Mesodermal cell (in vitro differentiated cells): ENCODE results near the gene STRADA.
A peak's percentile ranks its signal among the peaks of the same experiment; 100 is the strongest.

Experiments
- H3K27ac ChIP-seq: 2 replicates; pipeline ENCODE4 v1.7.0; 2013; ENCODE audit warnings: mild to moderate bottlenecking, low read depth, low read length, moderate library complexity; ENCODE audit not compliant: severe bottlenecking
- H3K36me3 ChIP-seq: 2 replicates; pipeline ENCODE4 v1.7.1; 2013; ENCODE audit warnings: mild to moderate bottlenecking, low read length, moderate library complexity; ENCODE audit not compliant: control insufficient read depth, insufficient read depth
- H3K4me1 ChIP-seq: one replicate; pipeline ENCODE4 v1.7.1; 2013; ENCODE audit warnings: mild to moderate bottlenecking, low read length; ENCODE audit not compliant: insufficient read depth, control insufficient read depth, poor library complexity, severe bottlenecking
- H3K4me3 ChIP-seq: 2 replicates; pipeline ENCODE4 v1.7.0; 2013; ENCODE audit warnings: low read length, control low read depth, mild to moderate bottlenecking; ENCODE audit not compliant: insufficient read depth, poor library complexity, severe bottlenecking; ENCODE audit errors: extremely low read depth
- H3K9me3 ChIP-seq: 2 replicates; pipeline ENCODE4 v1.7.1; 2013; ENCODE audit warnings: mild to moderate bottlenecking, low read length, moderate library complexity; ENCODE audit not compliant: control insufficient read depth
- WGBS, 2 experiments: methylation state at CpG; one replicate each; pipeline ENCODE4 v1.1.5; 2013; ENCODE audit warnings: missing lambda C conversion rate in 2 of 2; ENCODE audit not compliant: insufficient coverage in 2 of 2; 5-methylcytosine and 5-hydroxymethylcytosine counted together

STRADA gene

DNA sequence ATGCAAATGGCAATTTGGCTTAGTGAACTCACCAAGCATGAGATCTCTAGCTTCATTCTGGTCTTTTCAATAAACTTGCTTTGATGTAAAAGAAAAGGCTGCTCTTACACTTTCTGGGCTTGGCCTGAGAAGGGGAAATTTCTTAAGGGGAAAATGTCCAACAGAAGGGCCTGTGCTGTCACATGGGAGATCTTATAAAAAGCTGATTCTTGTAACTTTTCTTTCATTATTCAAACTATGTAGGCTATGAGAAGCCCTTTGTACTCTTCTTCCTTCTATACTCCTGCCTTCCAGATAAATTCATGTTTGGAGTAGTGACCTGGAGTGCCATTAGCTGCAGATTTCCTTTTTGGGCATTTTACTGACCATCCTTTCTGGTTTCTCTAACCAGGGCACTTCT is 58.6 kb downstream of the STRADA start:
- peaks cover 82% of the 10 kb centered on the region for H3K36me3 ChIP-seq
- no peaks in the 10 kb centered on the region for H3K9me3 ChIP-seq
- H3K27ac ChIP-seq = no peak overlapping the region
- no peaks in the 10 kb centered on the region for H3K4me1 ChIP-seq
- H3K4me3 ChIP-seq = no peak overlapping the region

DNA sequence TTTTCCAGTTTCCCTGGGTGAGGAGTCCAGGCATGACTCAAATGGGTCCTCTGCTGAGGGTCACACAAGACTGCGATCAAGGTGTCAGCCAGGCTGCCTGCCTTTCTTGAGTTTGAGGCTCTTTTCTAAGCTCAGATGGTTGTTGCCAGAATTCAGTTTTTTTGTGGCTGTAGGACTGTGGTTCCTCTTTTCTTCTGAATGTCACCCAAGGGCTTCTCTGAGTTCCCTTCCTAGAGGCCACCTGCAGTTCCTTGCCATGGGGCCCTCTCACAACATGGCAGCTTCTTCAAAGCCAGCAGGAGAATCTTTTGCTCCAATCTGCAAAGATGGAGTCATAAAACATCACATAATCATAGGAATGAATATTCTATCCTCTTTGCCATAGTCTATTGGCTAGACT is 59.2 kb downstream of the STRADA start:
- Histone ChIP-seq H3K36me3 (peaks cover 82% of the 10 kb centered on the region), H3K4me3 (no peak overlapping the region), H3K4me1 (no peaks in the 10 kb centered on the region), H3K9me3 (no peaks in the 10 kb centered on the region), H3K27ac (no peak overlapping the region)
- 100% methylated on average over 1 of the region's 1 CpG for WGBS, 2 experiments

DNA sequence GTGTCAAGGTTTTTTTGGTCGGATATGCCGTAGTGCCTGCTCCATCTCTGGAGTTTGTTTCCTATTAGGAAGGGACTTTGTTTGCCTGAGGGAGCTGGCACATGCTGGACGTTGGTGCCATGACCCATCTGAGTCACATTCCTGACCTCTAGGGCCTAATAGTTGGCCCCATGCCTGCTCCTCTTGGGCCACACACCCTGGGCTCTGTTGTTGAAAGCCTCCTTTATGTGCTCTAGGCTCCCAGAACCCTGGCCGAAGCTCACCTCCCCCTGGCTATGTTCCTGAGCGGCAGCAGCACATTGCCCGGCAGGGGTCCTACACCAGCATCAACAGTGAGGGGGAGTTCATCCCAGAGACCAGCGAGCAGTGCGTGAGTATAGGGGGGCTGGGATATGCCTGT is 60.1 kb downstream of the STRADA start:
- H3K27ac ChIP-seq = no peak overlapping the region
- no peak overlapping the region for H3K4me3 ChIP-seq
- 85 to 93% methylated on average over 7 to 8 of the region's 8 CpGs for WGBS, 2 experiments
- peaks cover 85% of the 10 kb centered on the region for H3K36me3 ChIP-seq
- H3K4me1 ChIP-seq = no peaks in the 10 kb centered on the region
- H3K9me3 ChIP-seq = no peaks in the 10 kb centered on the region

DNA sequence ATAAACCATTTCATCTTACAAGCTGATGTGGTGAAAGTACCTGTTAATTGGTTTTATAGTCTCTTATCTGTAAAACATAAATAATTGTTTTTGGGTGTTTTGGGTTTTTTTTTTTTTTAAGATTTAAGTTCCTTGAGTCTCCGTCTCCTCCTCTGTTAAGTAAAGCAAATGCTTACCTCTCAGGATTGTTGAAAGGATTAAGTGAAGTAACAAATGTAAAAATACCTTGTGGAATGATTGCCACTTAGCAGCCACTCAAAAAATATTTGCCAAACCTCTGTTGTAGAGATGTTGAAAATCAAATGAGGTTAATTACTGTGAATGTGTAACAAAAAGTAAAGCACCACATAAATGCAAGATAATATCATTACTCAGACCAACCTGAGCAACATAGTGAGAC is 60.9 kb downstream of the STRADA start:
- H3K27ac ChIP-seq = no peak overlapping the region
- H3K9me3 ChIP-seq = no peaks in the 10 kb centered on the region
- no peak overlapping the region for H3K4me3 ChIP-seq
- H3K36me3 ChIP-seq = peaks cover 80% of the 10 kb centered on the region
- peaks cover 5% of the 10 kb centered on the region for H3K4me1 ChIP-seq
- no CpG with 5 or more reads among the region's 1 CpG for WGBS, 2 experiments

DNA sequence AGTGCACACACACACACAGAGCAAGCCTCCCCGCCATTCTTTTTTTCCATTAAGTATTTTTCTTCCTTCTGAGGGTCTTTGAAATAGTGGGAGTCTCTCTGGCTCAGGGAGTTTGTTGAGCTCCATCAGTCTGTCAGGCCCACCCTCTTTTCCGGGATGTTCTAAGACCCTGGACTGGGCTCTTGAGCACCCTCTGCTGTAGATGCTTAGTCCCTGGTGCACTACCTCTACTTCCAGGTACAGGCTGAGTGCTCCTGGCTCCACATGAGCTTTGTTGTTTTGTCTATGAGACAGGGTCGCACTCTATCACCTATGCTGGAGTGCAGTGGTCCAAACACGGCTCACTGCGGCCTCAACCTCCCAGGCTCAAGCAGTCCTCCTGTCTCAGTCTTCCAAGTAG is 62.4 kb downstream of the STRADA start:
- Histone ChIP-seq H3K9me3 (no peaks in the 10 kb centered on the region), H3K27ac (no peak overlapping the region), H3K4me3 (no peak overlapping the region), H3K4me1 (peaks cover 13% of the 10 kb centered on the region), H3K36me3 (peaks cover 70% of the 10 kb centered on the region)
- WGBS, 2 experiments = 95 to 96% methylated on average over 4 of the region's 5 CpGs

DNA sequence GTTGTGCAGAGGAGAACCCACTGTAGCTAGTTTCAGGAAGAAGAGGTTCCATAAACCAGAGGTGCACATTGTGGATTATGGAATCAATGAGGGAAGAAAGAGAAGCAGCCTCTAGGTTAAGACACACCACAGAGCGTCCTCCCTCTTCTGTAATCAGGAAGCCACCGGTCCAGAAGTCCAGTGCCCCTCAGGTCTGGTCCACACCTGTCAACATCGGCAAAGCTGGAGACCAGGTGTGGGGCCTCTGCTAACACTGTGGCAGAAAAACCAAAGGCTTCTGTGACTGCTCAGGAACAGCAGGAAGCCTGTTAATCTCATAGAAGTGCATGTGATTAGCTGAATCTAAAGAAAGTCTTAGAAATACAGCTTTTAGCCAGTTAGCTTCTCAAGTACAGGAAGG is 65.0 kb downstream of the STRADA start:
- H3K4me3 ChIP-seq = no peak overlapping the region
- peaks cover 13% of the 10 kb centered on the region for H3K4me1 ChIP-seq
- WGBS, 2 experiments = 88 to 96% methylated on average over 3 of the region's 3 CpGs
- H3K36me3 ChIP-seq = peaks cover 52% of the 10 kb centered on the region
- no peaks in the 10 kb centered on the region for H3K9me3 ChIP-seq
- no peak overlapping the region for H3K27ac ChIP-seq

DNA sequence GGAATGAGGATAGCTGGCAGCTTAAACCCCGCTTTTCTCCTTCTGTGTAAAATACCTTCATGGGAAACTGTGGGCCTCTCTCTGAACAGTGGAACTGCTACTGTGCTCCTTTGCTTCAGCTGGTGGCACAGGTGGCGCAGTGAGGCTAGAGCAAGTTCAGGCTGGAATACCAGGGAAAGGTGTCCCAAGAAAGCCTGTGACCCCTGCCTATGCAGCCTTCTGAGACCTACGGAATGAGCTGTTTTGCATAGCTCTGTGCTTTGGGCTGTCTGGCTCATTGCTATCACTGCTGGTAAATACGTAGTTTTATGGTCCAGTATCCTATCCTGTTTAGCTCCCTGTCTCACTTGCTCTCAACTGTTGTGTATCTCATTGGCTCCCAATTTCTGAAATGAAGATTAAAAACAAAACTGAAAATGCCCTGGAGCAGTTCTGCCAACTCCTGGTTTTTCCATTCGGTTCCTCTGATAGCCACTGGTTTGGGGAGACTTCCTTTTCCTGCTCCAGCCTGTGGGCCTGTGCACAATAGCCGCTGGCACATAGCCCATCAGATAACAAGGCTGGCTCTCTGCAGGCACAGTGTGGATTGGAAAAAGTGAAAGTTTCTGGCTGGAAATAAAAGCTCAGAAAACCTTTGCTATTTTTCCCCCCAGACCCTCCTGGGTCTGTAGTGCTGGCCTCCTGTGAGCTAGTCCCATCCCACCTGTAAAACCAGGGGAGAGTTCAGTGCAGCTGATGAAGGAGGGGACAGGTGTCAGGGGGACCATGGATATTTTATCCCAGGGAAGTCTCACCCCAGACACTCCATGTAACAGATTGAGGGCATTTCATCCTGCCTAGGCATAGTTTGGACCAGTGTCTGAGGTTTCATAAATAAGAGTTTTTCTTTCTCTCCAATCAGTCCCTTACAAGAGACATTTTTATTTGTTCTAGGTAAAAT is 65.7 kb downstream of the STRADA start:
- peaks cover 46% of the 10 kb centered on the region for H3K36me3 ChIP-seq
- no peaks in the 10 kb centered on the region for H3K9me3 ChIP-seq
- peaks cover 13% of the 10 kb centered on the region for H3K4me1 ChIP-seq
- peak overlapping the region; percentile 68 for H3K27ac ChIP-seq
- no peak overlapping the region for H3K4me3 ChIP-seq
- WGBS, 2 experiments = 79 to 81% methylated on average over 5 of the region's 6 CpGs

DNA sequence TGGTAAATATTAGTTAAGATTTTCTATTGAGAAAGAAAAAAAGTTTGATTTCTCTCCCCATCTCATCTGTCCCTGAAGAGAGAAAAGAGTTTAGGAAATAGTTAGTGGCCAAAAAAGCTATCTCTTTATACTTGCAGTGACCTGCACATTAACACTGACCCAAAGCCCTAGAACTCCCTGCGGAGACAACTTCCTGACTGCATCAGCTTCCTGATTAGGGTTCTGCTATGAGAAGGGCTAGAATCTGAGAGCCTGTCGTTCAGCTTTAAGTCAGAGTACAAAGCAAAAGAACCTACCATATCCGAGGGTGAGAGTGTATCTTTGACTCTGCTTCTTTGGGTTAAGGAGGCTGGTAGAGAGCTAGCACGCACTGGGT is 66.4 kb downstream of the STRADA start:
- Histone ChIP-seq H3K4me1 (peaks cover 13% of the 10 kb centered on the region), H3K9me3 (no peaks in the 10 kb centered on the region), H3K27ac (peak overlapping the region; percentile 68), H3K36me3 (peaks cover 50% of the 10 kb centered on the region), H3K4me3 (no peak overlapping the region)
- WGBS, 2 experiments = 62 to 63% methylated on average over 1 to 2 of the region's 4 CpGs

DNA sequence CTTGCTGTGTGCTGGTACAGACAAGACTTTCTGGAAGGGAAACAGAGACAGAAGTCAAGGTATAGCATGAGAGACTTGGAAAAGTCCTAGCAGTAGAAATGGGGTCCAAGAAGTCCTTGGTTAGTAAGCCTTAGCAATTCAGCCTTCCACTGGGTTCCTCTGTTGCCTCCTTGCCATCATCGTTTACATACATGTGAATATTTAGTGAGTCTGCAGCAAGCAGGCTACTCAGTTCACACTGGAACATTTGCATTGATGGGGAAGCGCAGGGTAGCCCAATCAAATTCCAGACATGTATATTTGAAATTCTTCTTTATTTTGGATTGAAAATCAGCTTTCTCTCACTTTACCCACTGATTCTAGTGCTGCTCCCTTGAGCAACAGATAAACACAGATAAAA is 68.7 kb downstream of the STRADA start:
- Histone ChIP-seq H3K36me3 (peaks cover 51% of the 10 kb centered on the region), H3K27ac (no peak overlapping the region), H3K4me1 (peaks cover 13% of the 10 kb centered on the region), H3K4me3 (no peak overlapping the region), H3K9me3 (no peaks in the 10 kb centered on the region)
- no CpG with 5 or more reads among the region's 2 CpGs for WGBS, 2 experiments

DNA sequence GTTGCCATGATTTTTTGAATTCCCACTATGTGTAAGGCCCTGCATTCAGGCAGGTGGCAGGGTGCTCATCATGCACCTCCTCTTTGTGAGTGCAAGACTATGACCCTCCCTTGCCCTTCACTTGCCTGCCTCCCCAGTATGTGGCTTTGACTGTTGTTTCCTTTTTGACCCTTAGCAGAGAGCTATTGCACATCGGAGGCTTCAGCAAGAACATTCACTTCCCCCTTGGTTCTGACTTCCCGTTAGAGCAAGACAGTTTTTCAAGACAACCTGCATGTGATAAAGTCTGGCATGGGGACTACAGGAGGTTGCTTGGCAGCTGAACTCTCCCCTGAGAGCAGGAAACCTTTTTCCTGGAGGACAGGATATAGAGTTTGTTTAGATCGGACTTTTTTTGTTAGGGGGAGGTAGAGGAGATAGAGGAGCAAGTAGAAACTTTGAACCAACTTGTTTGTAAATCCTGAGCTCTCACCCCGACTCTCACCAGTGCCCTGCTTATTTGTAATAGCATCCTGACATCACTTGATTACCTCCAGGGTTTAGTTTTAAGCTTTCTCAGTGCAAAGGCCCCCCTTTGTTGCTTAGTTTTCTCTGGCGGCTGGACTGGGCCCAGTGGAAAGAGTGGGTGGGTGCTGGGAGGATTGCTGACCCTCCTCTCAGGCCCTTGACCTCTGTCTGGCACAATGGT is 75.9 kb downstream of the STRADA start:
- 91 to 100% methylated on average over 1 to 4 of the region's 5 CpGs for WGBS, 2 experiments
- peaks cover 80% of the 10 kb centered on the region for H3K36me3 ChIP-seq

DNA sequence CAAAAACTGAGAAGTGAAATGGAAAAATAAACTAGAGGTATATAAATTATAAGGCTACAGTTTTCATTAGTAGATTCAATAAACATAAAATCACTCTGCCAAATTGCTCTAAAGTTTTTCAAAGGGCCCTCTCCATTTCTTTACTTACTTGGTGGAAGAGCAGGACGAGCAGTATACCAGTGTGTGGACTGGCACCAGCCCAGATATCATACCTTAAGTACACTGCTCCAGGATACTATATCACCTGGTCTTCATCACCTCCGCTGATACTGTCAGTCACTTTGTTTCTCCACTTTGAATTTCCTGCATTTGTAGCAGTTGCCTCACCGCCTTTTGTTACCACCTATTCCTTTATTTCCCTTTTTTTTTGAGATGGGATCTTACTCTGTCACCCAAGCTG is 81.7 kb downstream of the STRADA start:
- H3K27ac ChIP-seq = no peak overlapping the region

More for the DNA sequence above, 75.9 kb downstream of the STRADA start:
- no peaks in the 10 kb centered on the region for H3K4me1 ChIP-seq
- no peak overlapping the region for H3K27ac ChIP-seq
- H3K9me3 ChIP-seq = no peaks in the 10 kb centered on the region
- H3K4me3 ChIP-seq = no peak overlapping the region

More for the DNA sequence above, 81.7 kb downstream of the STRADA start:
- H3K9me3 ChIP-seq = no peaks in the 10 kb centered on the region
- 91 to 92% methylated on average over 2 to 3 of the region's 3 CpGs for WGBS, 2 experiments
- peaks cover 70% of the 10 kb centered on the region for H3K36me3 ChIP-seq
- peaks cover 8% of the 10 kb centered on the region for H3K4me1 ChIP-seq
- no peak overlapping the region for H3K4me3 ChIP-seq
